Osteocyte (in vitro differentiated cells): ENCODE data around the gene SORL1. TPM values are rescaled to one million over a fixed set of nuclear protein-coding genes. Genes with fewer than 3 reads are reported as not detected.

Source experiments
- DNase-seq: peaks from one replicate; pipeline ENCODE4 v3.0.0; 2021; ENCODE audit warnings: mixed read lengths; ENCODE audit not compliant: unreplicated experiment; ENCODE audit errors: extremely low spot score
- H3K27ac Mint-ChIP-seq: one replicate; pipeline ENCODE4 v1.8.0; 2021; ENCODE audit warnings: mild to moderate bottlenecking, mixed read lengths; ENCODE audit not compliant: unreplicated experiment
- H3K27me3 Mint-ChIP-seq: one replicate; pipeline ENCODE4 v1.8.0; 2021; ENCODE audit warnings: mixed read lengths; ENCODE audit not compliant: unreplicated experiment
- H3K36me3 Mint-ChIP-seq: one replicate; pipeline ENCODE4 v1.8.0; 2021; ENCODE audit warnings: mixed read lengths; ENCODE audit not compliant: unreplicated experiment
- H3K4me1 Mint-ChIP-seq: one replicate; pipeline ENCODE4 v1.8.0; 2021; ENCODE audit warnings: mixed read lengths; ENCODE audit not compliant: unreplicated experiment
- H3K4me3 Mint-ChIP-seq: one replicate; pipeline ENCODE4 v1.8.0; 2021; ENCODE audit warnings: mild to moderate bottlenecking, moderate library complexity, mixed read lengths; ENCODE audit not compliant: unreplicated experiment
- H3K9me3 Mint-ChIP-seq: one replicate; pipeline ENCODE4 v1.8.0; 2021; ENCODE audit warnings: mixed read lengths; ENCODE audit not compliant: unreplicated experiment
- total RNA-seq: library from RNA; stranded (reverse); gene quantifications from 2 replicates; pipeline ENCODE4 v1.2.1, GENCODE V29; 2021
- TF ChIP-seq, protein P1 (sequence below): fragments of 200-600 bp; sonication (generic); IDR thresholded peaks from 2 replicates; pipeline ENCODE4 v1.5.0; 2021; ENCODE audit warnings: antibody characterized with exemption, mild to moderate bottlenecking, moderate library complexity

Gene SORL1
- total RNA-seq, 1 donor from 2014 or later: 3.1 TPM

DNA sequence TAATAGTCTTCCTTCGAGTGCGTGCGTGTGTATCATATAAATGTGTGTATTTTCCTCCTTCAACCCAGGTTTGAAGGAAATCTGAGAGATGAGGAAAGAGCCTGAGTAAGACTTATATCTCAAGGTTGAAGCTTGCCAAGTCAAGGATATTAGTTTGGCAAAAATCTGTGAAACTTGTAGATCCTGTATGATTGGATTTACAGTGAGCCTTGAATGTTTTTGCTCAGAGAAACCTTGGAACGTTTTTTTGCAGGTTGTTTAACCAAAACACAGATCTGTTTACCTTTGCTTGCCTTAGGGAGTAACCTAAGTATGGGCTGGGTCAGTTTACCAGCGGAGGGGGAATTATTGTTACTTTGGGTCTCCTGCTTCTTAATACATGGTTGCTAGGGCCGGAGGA is 36.5 kb downstream of the SORL1 start:
- H3K9me3 Mint-ChIP-seq: no peaks in the 10 kb centered on the region
- H3K27me3 Mint-ChIP-seq: peaks cover 10% of the 10 kb centered on the region
- TF ChIP-seq, protein P1, sequence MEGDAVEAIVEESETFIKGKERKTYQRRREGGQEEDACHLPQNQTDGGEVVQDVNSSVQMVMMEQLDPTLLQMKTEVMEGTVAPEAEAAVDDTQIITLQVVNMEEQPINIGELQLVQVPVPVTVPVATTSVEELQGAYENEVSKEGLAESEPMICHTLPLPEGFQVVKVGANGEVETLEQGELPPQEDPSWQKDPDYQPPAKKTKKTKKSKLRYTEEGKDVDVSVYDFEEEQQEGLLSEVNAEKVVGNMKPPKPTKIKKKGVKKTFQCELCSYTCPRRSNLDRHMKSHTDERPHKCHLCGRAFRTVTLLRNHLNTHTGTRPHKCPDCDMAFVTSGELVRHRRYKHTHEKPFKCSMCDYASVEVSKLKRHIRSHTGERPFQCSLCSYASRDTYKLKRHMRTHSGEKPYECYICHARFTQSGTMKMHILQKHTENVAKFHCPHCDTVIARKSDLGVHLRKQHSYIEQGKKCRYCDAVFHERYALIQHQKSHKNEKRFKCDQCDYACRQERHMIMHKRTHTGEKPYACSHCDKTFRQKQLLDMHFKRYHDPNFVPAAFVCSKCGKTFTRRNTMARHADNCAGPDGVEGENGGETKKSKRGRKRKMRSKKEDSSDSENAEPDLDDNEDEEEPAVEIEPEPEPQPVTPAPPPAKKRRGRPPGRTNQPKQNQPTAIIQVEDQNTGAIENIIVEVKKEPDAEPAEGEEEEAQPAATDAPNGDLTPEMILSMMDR: no peak
- H3K4me1 Mint-ChIP-seq: no peaks in the 10 kb centered on the region
- H3K4me3 Mint-ChIP-seq: no peak overlapping the region
- no peak overlapping the region for H3K27ac Mint-ChIP-seq
- no peak for DNase-seq
- no peaks in the 10 kb centered on the region for H3K36me3 Mint-ChIP-seq

DNA sequence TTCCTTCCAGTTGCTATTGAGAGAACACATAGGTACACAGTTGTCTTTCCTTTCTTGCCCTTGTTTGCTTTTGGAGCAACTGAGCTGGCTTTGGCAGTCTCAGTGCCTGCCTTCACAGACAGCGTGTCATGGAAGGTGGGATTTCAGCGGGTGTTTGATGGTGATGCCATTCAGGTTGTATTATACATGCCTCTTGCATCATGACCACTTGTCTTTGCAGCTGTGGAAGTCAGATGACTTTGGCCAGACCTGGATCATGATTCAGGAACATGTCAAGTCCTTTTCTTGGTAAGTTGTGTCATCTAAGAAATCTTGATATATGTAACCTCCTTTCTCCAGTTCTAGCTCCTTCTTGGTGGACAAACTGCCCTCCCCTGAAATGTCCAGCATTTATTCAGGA is 37.7 kb downstream of the SORL1 start:
- H3K9me3 Mint-ChIP-seq: no peaks in the 10 kb centered on the region
- H3K4me3 Mint-ChIP-seq: no peak overlapping the region
- no peaks in the 10 kb centered on the region for H3K4me1 Mint-ChIP-seq
- TF ChIP-seq, protein P1: no peak
- DNase-seq: no peak
- no peak overlapping the region for H3K27ac Mint-ChIP-seq
- H3K36me3 Mint-ChIP-seq: no peaks in the 10 kb centered on the region
- peaks cover 15% of the 10 kb centered on the region for H3K27me3 Mint-ChIP-seq

DNA sequence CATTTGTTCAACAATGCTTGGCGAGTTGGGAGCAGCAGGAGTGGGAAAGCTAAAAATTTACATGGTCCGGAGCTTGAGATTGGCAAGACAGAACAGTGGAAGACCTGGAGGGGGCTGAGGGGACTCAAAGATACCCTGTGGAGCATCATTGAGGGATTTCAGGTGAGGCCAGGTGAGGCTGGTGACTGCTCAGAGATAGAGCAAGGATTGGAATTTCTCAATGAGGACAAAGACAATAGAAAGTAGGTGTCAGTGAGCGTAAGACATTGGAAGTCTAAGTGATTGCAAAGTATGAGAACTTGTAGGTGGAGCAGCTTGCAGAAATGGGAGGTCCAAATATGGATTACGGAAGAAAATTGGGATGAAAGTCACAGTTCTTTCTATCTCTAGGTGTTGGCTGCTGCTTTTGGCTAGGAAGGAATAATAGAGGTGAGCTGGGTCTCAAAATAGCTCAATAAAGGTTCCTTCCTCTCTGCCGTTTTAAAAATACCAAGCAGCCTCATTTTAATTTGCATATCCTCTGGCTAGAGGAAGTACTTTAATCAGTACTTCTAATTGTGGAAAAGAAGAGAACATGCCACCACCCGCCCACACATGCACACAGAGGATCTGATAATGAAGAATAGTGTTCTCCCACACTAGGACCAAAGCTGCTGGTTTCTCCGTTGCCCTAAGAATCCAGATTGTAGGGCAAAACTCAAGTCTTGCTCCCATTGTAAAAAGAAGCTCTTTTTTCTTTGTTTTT is 42.4 kb downstream of the SORL1 start:
- no peaks in the 10 kb centered on the region for H3K9me3 Mint-ChIP-seq
- peaks cover 13% of the 10 kb centered on the region for H3K27me3 Mint-ChIP-seq
- no peak for DNase-seq
- TF ChIP-seq, protein P1: no peak
- no peak overlapping the region for H3K4me3 Mint-ChIP-seq
- H3K27ac Mint-ChIP-seq: no peak overlapping the region
- no peaks in the 10 kb centered on the region for H3K4me1 Mint-ChIP-seq
- H3K36me3 Mint-ChIP-seq: no peaks in the 10 kb centered on the region

DNA sequence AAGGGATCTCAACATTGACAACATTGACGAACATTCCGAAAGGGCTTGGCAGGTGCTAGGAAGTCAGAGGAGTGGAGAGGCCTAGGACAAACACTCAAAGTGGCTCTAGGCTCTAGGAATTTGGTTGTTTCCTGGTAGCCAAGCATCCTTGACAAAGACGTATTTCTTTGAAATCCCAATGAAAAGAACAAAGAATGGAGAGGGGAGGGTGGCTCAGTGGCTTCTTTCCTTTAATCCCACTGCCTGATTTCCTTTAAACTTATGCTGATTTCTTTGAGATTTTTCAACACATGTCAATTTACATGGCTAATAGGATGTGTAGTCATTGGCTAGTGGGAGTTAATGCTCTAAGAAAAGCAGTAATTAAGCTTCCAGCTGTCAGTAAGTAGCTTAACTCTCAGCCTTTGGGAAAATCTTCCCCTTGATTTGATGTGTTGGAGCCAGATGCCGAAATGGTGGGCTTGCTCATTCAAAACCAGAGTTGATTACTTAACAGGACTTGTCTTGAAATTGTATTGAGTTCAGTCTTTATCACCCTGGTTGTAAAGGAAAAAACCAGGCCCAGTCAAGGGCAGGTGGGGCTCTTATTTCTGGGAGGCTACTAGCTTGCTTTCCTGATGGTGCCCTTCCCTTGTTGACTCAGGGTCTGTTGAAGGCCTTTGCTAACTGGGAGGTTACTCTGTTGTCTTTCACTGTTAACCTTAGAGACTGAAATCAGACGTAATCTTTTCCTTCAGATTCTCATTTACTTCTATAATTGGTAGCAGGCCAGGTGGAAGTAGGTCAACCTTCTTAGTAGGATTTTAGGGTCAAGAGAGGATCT is 45.3 kb downstream of the SORL1 start:
- H3K4me3 Mint-ChIP-seq: no peak overlapping the region
- no peak overlapping the region for H3K27ac Mint-ChIP-seq
- peaks cover 10% of the 10 kb centered on the region for H3K27me3 Mint-ChIP-seq
- TF ChIP-seq, protein P1: no peak
- H3K9me3 Mint-ChIP-seq: no peaks in the 10 kb centered on the region
- H3K4me1 Mint-ChIP-seq: no peaks in the 10 kb centered on the region
- no peak for DNase-seq
- H3K36me3 Mint-ChIP-seq: no peaks in the 10 kb centered on the region

DNA sequence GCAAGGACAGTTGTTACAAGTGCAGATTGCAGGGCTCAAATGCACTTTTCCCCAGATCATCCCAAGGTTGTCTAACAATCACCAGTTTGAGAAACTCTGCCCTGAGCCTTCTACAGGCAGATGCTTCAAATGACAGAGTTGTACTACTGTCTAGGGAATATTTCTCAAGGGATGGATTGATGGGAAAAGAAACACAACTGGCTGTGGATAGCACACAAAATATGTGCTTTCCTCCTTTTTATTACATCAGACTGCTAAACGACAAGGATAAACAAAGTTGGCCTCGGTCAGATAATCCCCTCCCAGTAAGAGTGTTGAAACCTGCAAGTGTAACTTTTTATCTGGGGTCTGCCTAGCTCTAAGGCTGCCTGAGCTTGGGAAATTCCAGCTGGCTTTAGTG is 47.3 kb downstream of the SORL1 start:
- Mint-ChIP-seq H3K4me1 (no peaks in the 10 kb centered on the region), H3K9me3 (no peaks in the 10 kb centered on the region), H3K27me3 (peaks cover 2% of the 10 kb centered on the region), H3K36me3 (no peaks in the 10 kb centered on the region), H3K27ac (no peak overlapping the region), H3K4me3 (no peak overlapping the region)
- TF ChIP-seq, protein P1: no peak
- no peak for DNase-seq
